SK-N-SH treated with all-trans-retinoic acid at 6 μM for 48 hours (cell line): ENCODE measurements around the gene SETDB1.

Experiments
- OSR1 ChIP-seq: fragments of 250-450 bp; sonication (Bioruptor Pico); IDR thresholded peaks from 2 replicates; pipeline ENCODE4 v1.8.0; 2022; ENCODE audit warnings: moderate library complexity, mild to moderate bottlenecking, inconsistent platforms
- RARB ChIP-seq: fragments of 250-450 bp; sonication (Bioruptor Pico); IDR thresholded peaks from 2 replicates; pipeline ENCODE4 v1.8.0; 2021; ENCODE audit warnings: mild to moderate bottlenecking, moderate library complexity
- SNAI2 ChIP-seq: fragments of 250-450 bp; sonication (Bioruptor Pico); IDR thresholded peaks from 2 replicates; pipeline ENCODE4 v1.5.0; 2020; ENCODE audit warnings: mild to moderate bottlenecking, moderate library complexity
- ZC3H10 ChIP-seq: fragments of 250-450 bp; sonication (Bioruptor Pico); IDR thresholded peaks from 2 replicates; pipeline ENCODE4 v1.5.1; 2021; ENCODE audit warnings: mild to moderate bottlenecking, moderate library complexity
- ZFP3 ChIP-seq: fragments of 250-450 bp; sonication (Bioruptor Pico); IDR thresholded peaks from 2 replicates; pipeline ENCODE4 v1.5.0; 2020; ENCODE audit warnings: mild to moderate bottlenecking, moderate library complexity
- ZFP30 ChIP-seq: fragments of 450-650 bp; formaldehyde crosslinking; IDR thresholded peaks from 2 replicates; pipeline ENCODE4 v1.5.0; 2022; ENCODE audit warnings: mild to moderate bottlenecking, moderate library complexity
- TF ChIP-seq, protein P1 (sequence below): fragments of 250-450 bp; sonication (Bioruptor Pico); IDR thresholded peaks from 2 replicates; pipeline ENCODE4 v1.5.1; 2020; ENCODE audit warnings: low read depth, mild to moderate bottlenecking, moderate library complexity
- TF ChIP-seq, protein P2 (sequence below): fragments of 250-450 bp; sonication (Bioruptor Pico); IDR thresholded peaks from 2 replicates; pipeline ENCODE4 v1.8.0; 2021; ENCODE audit warnings: low read depth, mild to moderate bottlenecking, moderate library complexity, borderline replicate concordance
- TF ChIP-seq, protein P3 (sequence below): fragments of 250-450 bp; sonication (Bioruptor Pico); IDR thresholded peaks from 2 replicates; pipeline ENCODE4 v1.8.0; 2020; ENCODE audit warnings: mild to moderate bottlenecking, moderate library complexity, borderline replicate concordance
- TF ChIP-seq, protein P4 (sequence below): fragments of 250-450 bp; sonication (Bioruptor Pico); IDR thresholded peaks from 2 replicates; pipeline ENCODE4 v1.5.0; 2020; ENCODE audit warnings: mild to moderate bottlenecking, moderate library complexity

DNA sequence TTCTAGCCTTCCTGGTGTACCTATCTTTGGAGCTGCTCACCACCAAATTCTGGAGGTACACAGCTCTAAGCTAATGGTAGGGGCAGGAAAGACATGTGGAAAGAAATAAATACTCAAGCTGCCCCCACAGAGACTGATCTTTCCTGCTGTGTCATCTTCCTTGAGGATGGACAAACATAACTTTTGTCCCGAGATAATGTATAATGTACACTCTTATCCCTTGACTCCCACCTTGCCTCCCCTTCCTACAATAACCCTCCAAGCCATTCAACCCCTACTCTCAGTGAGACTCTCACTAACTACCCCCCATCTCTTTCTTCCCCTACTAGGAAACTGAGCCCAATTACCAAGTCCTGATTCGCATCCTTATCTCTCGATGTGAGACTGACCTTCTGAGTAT lies 68.1 kb downstream of the SETDB1 start:
- TF ChIP-seq, protein P1, sequence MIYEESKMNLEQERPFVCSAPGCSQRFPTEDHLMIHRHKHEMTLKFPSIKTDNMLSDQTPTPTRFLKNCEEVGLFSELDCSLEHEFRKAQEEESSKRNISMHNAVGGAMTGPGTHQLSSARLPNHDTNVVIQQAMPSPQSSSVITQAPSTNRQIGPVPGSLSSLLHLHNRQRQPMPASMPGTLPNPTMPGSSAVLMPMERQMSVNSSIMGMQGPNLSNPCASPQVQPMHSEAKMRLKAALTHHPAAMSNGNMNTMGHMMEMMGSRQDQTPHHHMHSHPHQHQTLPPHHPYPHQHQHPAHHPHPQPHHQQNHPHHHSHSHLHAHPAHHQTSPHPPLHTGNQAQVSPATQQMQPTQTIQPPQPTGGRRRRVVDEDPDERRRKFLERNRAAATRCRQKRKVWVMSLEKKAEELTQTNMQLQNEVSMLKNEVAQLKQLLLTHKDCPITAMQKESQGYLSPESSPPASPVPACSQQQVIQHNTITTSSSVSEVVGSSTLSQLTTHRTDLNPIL (CRISPR knock-in tag), result no peak
- TF ChIP-seq SNAI2 (CRISPR knock-in tag) (no peak), ZC3H10 (CRISPR knock-in tag) (no peak), OSR1 (CRISPR knock-in tag) (no peak), ZFP30 (CRISPR knock-in tag) (no peak), ZFP3 (no peak), RARB (CRISPR knock-in tag) (no peak)
- TF ChIP-seq, protein P2, sequence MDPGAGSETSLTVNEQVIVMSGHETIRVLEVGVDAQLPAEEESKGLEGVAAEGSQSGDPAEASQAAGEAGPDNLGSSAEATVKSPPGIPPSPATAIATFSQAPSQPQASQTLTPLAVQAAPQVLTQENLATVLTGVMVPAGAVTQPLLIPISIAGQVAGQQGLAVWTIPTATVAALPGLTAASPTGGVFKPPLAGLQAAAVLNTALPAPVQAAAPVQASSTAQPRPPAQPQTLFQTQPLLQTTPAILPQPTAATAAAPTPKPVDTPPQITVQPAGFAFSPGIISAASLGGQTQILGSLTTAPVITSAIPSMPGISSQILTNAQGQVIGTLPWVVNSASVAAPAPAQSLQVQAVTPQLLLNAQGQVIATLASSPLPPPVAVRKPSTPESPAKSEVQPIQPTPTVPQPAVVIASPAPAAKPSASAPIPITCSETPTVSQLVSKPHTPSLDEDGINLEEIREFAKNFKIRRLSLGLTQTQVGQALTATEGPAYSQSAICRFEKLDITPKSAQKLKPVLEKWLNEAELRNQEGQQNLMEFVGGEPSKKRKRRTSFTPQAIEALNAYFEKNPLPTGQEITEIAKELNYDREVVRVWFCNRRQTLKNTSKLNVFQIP, result no peak
- TF ChIP-seq, protein P3, sequence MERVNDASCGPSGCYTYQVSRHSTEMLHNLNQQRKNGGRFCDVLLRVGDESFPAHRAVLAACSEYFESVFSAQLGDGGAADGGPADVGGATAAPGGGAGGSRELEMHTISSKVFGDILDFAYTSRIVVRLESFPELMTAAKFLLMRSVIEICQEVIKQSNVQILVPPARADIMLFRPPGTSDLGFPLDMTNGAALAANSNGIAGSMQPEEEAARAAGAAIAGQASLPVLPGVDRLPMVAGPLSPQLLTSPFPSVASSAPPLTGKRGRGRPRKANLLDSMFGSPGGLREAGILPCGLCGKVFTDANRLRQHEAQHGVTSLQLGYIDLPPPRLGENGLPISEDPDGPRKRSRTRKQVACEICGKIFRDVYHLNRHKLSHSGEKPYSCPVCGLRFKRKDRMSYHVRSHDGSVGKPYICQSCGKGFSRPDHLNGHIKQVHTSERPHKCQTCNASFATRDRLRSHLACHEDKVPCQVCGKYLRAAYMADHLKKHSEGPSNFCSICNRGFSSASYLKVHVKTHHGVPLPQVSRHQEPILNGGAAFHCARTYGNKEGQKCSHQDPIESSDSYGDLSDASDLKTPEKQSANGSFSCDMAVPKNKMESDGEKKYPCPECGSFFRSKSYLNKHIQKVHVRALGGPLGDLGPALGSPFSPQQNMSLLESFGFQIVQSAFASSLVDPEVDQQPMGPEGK (CRISPR knock-in tag), result no peak
- TF ChIP-seq, protein P4, sequence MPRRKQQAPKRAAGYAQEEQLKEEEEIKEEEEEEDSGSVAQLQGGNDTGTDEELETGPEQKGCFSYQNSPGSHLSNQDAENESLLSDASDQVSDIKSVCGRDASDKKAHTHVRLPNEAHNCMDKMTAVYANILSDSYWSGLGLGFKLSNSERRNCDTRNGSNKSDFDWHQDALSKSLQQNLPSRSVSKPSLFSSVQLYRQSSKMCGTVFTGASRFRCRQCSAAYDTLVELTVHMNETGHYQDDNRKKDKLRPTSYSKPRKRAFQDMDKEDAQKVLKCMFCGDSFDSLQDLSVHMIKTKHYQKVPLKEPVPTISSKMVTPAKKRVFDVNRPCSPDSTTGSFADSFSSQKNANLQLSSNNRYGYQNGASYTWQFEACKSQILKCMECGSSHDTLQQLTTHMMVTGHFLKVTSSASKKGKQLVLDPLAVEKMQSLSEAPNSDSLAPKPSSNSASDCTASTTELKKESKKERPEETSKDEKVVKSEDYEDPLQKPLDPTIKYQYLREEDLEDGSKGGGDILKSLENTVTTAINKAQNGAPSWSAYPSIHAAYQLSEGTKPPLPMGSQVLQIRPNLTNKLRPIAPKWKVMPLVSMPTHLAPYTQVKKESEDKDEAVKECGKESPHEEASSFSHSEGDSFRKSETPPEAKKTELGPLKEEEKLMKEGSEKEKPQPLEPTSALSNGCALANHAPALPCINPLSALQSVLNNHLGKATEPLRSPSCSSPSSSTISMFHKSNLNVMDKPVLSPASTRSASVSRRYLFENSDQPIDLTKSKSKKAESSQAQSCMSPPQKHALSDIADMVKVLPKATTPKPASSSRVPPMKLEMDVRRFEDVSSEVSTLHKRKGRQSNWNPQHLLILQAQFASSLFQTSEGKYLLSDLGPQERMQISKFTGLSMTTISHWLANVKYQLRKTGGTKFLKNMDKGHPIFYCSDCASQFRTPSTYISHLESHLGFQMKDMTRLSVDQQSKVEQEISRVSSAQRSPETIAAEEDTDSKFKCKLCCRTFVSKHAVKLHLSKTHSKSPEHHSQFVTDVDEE (CRISPR knock-in tag), result no peak
